CD14-positive monocyte (primary cell): Measurements from ENCODE around the gene MAP2K1. TPM values are rescaled to one million over a fixed set of nuclear protein-coding genes. Genes with fewer than 3 reads are reported as not detected.
A peak's percentile ranks its signal among the peaks of the same experiment; 100 is the strongest.
"Not testable (repeated sequence)": the region's sequence is repeated elsewhere in the genome, so short reads cannot be mapped to it uniquely, and the experiment has no call there.

Experiments
- DNase-seq, 3 donors: peaks; one replicate each; pipeline ENCODE4 v3.0.0-alpha.2; 2011 to 2022
- H2AFZ ChIP-seq: 2 replicates; pipeline ENCODE4 v1.6.0; 2012; ENCODE audit warnings: mild to moderate bottlenecking, low read depth, low read length, inconsistent platforms; ENCODE audit not compliant: insufficient read depth, poor library complexity, severe bottlenecking
- H3K27ac ChIP-seq, 2 donors: 1 replicate in 1 of 2; 2 replicates in 1 of 2; pipeline ENCODE4 v1.5.1; 2012 to 2013; ENCODE audit warnings: low read length in 2 of 2, control low read depth in 1 of 2, inconsistent platforms in 1 of 2, low read depth in 1 of 2, mild to moderate bottlenecking in 1 of 2
- H3K27me3 ChIP-seq, 2 donors: one replicate each; pipeline versions ENCODE4 v1.6.0 to v1.6.1; 2011 to 2013; ENCODE audit warnings: low read length in 2 of 2; ENCODE audit not compliant: control insufficient read depth in 2 of 2, insufficient read depth in 2 of 2
- H3K36me3 ChIP-seq, 2 donors: replicated peaks in 1 of 2; 1 replicate in 1 of 2; 2 replicates in 1 of 2; pipeline versions ENCODE4 v1.5.1 to v1.6.1; 2012 to 2013; ENCODE audit warnings: low read length in 2 of 2, control low read depth in 1 of 2, inconsistent platforms in 1 of 2, mild to moderate bottlenecking in 1 of 2; ENCODE audit not compliant: insufficient read depth in 2 of 2, control insufficient read depth in 1 of 2
- H3K4me1 ChIP-seq, 2 donors: 1 replicate in 1 of 2; 2 replicates in 1 of 2; pipeline versions ENCODE4 v1.5.1 to v1.6.1; 2012 to 2013; ENCODE audit warnings: low read length in 2 of 2, control low read depth in 1 of 2, inconsistent platforms in 1 of 2, mild to moderate bottlenecking in 1 of 2, moderate library complexity in 1 of 2; ENCODE audit not compliant: insufficient read depth in 2 of 2, control insufficient read depth in 1 of 2
- H3K4me2 ChIP-seq: replicated peaks from 2 replicates; pipeline ENCODE3; 2012; ENCODE audit warnings: low read length, moderate library complexity, mild to moderate bottlenecking; ENCODE audit not compliant: poor library complexity, severe bottlenecking; ENCODE audit errors: extremely low read depth
- H3K4me3 ChIP-seq, 3 experiments: fragments of 200-600 bp in 1 of 3; sonication (generic) in 1 of 3; replicated peaks in 1 of 3; 1 replicate in 2 of 3; 2 replicates in 1 of 3; pipeline ENCODE4 v1.5.1; 2011 to 2013; ENCODE audit warnings: low read length in 3 of 3, mild to moderate bottlenecking in 3 of 3, control low read depth in 2 of 3, low read depth in 2 of 3, inconsistent platforms in 1 of 3, moderate library complexity in 1 of 3
- H3K79me2 ChIP-seq: 2 replicates; pipeline ENCODE4 v1.6.0; 2012; ENCODE audit warnings: mild to moderate bottlenecking, control low read depth, inconsistent platforms, low read length, moderate library complexity; ENCODE audit not compliant: insufficient read depth
- H3K9ac ChIP-seq: 2 replicates; pipeline ENCODE4 v1.6.0; 2017; ENCODE audit warnings: low read length, mild to moderate bottlenecking; ENCODE audit not compliant: insufficient read depth, poor library complexity, severe bottlenecking
- H3K9me3 ChIP-seq, 2 donors: replicated peaks in 1 of 2; 1 replicate in 1 of 2; 2 replicates in 1 of 2; pipeline versions ENCODE4 v1.5.1 to v1.6.1; 2012 to 2013; ENCODE audit warnings: low read length in 2 of 2, control low read depth in 1 of 2; ENCODE audit not compliant: control insufficient read depth in 1 of 2, insufficient read depth in 1 of 2
- H4K20me1 ChIP-seq: 2 replicates; pipeline ENCODE4 v1.6.0; 2012; ENCODE audit warnings: mild to moderate bottlenecking, low read length, control low read depth, moderate library complexity; ENCODE audit not compliant: insufficient read depth
- H3K27ac Mint-ChIP-seq, 7 donors: one replicate each; pipeline ENCODE4 v1.8.0; 2020; ENCODE audit warnings: mild to moderate bottlenecking in 7 of 7, mixed read lengths in 7 of 7, moderate library complexity in 6 of 7, inconsistent platforms in 2 of 7
- H3K27me3 Mint-ChIP-seq, 3 donors: one replicate each; pipeline ENCODE4 v1.8.0; 2021 to 2022; ENCODE audit warnings: low read depth in 3 of 3, mild to moderate bottlenecking in 3 of 3, mixed read lengths in 3 of 3, moderate library complexity in 3 of 3, inconsistent platforms in 1 of 3
- H3K36me3 Mint-ChIP-seq, 2 donors: one replicate each; pipeline ENCODE4 v1.8.0; 2020; ENCODE audit warnings: mixed read lengths in 2 of 2, inconsistent platforms in 1 of 2, mild to moderate bottlenecking in 1 of 2
- H3K4me1 Mint-ChIP-seq: one replicate; pipeline ENCODE4 v1.8.0; 2020; ENCODE audit warnings: mild to moderate bottlenecking, mixed read lengths
- H3K4me3 Mint-ChIP-seq, 2 donors: one replicate each; pipeline ENCODE4 v1.8.0; 2020; ENCODE audit warnings: mild to moderate bottlenecking in 2 of 2, mixed read lengths in 2 of 2, moderate library complexity in 1 of 2
- H3K9me3 Mint-ChIP-seq, 7 donors: one replicate each; pipeline ENCODE4 v1.8.0; 2020 to 2022; ENCODE audit warnings: mixed read lengths in 7 of 7, mild to moderate bottlenecking in 6 of 7, moderate library complexity in 6 of 7, inconsistent platforms in 2 of 7
- CTCF ChIP-seq: fragments of 200-600 bp; IDR thresholded peaks from one replicate; pipeline ENCODE4 v1.8.0; 2022; ENCODE audit warnings: antibody characterized with exemption, mild to moderate bottlenecking
- WGBS: methylation state at CpG from one replicate; pipeline ENCODE4 v1.1.5; 2013; ENCODE audit warnings: missing lambda C conversion rate; ENCODE audit not compliant: insufficient coverage; 5-methylcytosine and 5-hydroxymethylcytosine counted together
- intact Hi-C, 2 donors: fragments of 100-400 bp; cut with micrococcal nuclease; formaldehyde crosslinking; loops; one replicate each; pipeline versions ENCODE4 v1.15.0 to v1.15.1; 2023
- polyA plus RNA-seq, 3 donors: library from polyadenylated mRNA; depleted of rRNA in 1 of 3; unstranded in 2 of 3; stranded (reverse) in 1 of 3; fragments of 300-500 nt in 2 of 3; fragments of >200 nt in 1 of 3; fragmentation: Illumina TruSeq in 2 of 3; gene quantifications; 1 replicate in 2 of 3; 2 replicates in 1 of 3; pipeline ENCODE4 v1.2.3, GENCODE V29; 2012 to 2021

The MAP2K1 gene
- polyA plus RNA-seq, 3 donors: 41.3 to 71.1 (median 64.5) TPM

GRCh38 chr15:66378814-66379430 is 7.8 kb upstream of the MAP2K1 start:
- no peak overlapping the region for H3K4me3 ChIP-seq

GRCh38 chr15:66381376-66381775 is 5.3 kb upstream of the MAP2K1 start:
- H4K20me1 ChIP-seq, H3K4me2 ChIP-seq, H3K36me3 Mint-ChIP-seq, H3K9me3 Mint-ChIP-seq, H3K9ac ChIP-seq, H3K79me2 ChIP-seq, H3K27me3 Mint-ChIP-seq, H2AFZ ChIP-seq, H3K9me3 ChIP-seq, H3K27me3 ChIP-seq, H3K36me3 ChIP-seq: not testable (repeated sequence)
- Histone ChIP-seq H3K4me1 (peaks cover 23 to 28% of the 10 kb centered on the region in 2 donors), H3K4me3 (peak overlapping the region in 1 of 3 experiments; percentile 28), H3K27ac (peak overlapping the region; percentile 64 to 76)
- Mint-ChIP-seq H3K4me1 (peaks cover 25% of the 10 kb centered on the region), H3K27ac (peak overlapping the region; percentile 81 to 97 (median 90)), H3K4me3 (peak overlapping the region in 1 of 2 donors; percentile 21)
- peak in 2 of 3 donors; percentile 62 to 69 for DNase-seq
- intact Hi-C loops: loop anchor here in 1 of 2 donors (10.0 kb wide), 1 partner anchor 323 kb away; the partner anchor contains the start of gene SMAD6
- no CpG with 5 or more reads among the region's 2 CpGs for WGBS

More at GRCh38 chr15:66378814-66379430, 7.8 kb upstream of the MAP2K1 start:
- Mint-ChIP-seq H3K9me3 (peaks cover 6 to 11% (median 10%) of the 10 kb centered on the region in 7 donors), H3K27ac (peak overlapping the region in 1 of 7 donors; percentile 50), H3K27me3 (peaks cover 0 to 2% (median 2%) of the 10 kb centered on the region in 3 donors), H3K4me3 (no peak overlapping the region), H3K36me3 (no peaks in the 10 kb centered on the region), H3K4me1 (peaks cover 16% of the 10 kb centered on the region)
- peaks cover 4 to 10% of the 10 kb centered on the region in 2 donors for H3K9me3 ChIP-seq
- DNase-seq: no peak
- H2AFZ ChIP-seq: no peak overlapping the region
- H4K20me1 ChIP-seq: no peaks in the 10 kb centered on the region
- H3K27ac ChIP-seq: no peak overlapping the region
- peaks cover 16 to 20% of the 10 kb centered on the region in 2 donors for H3K4me1 ChIP-seq
- intact Hi-C loops: no loop called here
- H3K79me2 ChIP-seq: no peaks in the 10 kb centered on the region
- TF ChIP-seq CTCF: no peak
- H3K4me2 ChIP-seq: no peak overlapping the region
- no peaks in the 10 kb centered on the region for H3K36me3 ChIP-seq
- no peak overlapping the region for H3K9ac ChIP-seq
- H3K27me3 ChIP-seq: no peaks in the 10 kb centered on the region
- 100% methylated on average over 1 of the region's 7 CpGs for WGBS
